Cerebellar nuclear complex (tissue), 1 donor: ENCODE measurements around the gene SPR.

Experiments used
- DNase-seq, 2 experiments: peaks; one replicate each; lab custom pipeline; 2025; lab: John Stamatoyannopoulos, UW

SPR gene

GRCh38 chr2:72931280-72931910 is 44.2 kb downstream of the SPR start:
- no peak for DNase-seq

DNA sequence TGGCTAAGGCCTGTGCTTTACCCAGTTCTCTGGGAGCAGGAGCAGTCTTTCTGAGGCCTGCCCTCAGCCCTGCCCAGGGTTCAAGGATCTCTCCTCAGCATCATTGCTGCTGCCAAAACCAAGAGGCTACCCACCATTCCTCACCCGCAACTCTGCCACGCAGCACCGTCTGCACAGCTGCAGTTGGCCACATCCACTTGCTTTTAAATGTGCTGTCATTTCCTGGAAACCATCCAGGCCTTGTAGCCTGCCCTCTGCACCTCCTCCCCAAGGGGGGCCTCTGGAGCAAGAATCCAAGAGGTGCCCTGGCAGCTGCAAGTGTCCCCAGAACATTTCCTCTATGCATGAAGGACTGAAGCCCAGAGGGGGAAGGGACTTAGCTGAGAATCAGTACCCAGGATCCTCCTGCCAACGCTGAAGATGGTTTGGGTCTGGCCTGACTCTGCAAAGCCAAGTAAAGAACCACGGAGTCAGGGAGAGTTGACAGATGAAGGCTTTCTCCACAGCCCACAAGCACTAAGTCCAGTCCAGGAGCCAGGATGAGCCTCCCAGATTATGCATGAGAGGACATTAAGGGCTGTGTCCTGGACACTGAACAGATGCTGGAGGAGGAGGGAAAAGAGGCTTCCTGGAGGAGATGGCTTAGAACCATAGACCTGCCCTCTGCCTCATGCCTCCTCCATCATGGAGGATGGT is 45.0 kb downstream of the SPR start:
- no peak for DNase-seq

- no peak for DNase-seq
These were observed 45.6 kb downstream of the SPR start for GRCh38 chr2:72932805-72933204.

- DNase-seq = no peak
These were observed 46.0 kb downstream of the SPR start for GRCh38 chr2:72933207-72933606.

DNA sequence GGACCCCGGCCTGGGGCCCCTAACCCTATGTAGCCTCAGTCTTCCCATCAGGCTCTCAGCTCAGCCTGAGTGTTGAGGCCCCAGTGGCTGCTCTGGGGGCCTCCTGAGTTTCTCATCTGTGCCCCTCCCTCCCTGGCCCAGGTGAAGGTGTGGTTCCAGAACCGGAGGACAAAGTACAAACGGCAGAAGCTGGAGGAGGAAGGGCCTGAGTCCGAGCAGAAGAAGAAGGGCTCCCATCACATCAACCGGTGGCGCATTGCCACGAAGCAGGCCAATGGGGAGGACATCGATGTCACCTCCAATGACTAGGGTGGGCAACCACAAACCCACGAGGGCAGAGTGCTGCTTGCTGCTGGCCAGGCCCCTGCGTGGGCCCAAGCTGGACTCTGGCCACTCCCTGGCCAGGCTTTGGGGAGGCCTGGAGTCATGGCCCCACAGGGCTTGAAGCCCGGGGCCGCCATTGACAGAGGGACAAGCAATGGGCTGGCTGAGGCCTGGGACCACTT is 46.5 kb downstream of the SPR start:
- no peak for DNase-seq

GRCh38 chr2:72934683-72935610 is 47.7 kb downstream of the SPR start:
- no peak for DNase-seq

DNA sequence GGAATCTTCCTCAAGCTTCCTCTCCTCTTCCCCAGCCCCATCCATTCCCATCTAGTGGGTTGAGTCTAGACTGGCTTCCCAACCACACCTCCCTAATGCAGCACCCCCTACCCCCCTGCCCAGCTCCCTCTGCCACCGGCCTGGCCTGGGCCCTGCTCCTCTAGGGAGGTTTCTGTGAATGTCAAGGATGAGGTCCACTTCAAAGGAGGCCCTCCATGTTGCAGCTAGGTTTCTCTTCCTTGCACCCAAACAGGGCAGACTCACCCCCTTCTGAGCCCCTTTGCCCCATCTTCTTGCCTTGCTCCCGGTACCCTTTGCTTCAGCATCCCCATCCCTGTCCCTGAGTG is 48.4 kb downstream of the SPR start:
- DNase-seq = no peak

GRCh38 chr2:72936660-72937355 is 49.6 kb downstream of the SPR start:
- no peak for DNase-seq

- no peak for DNase-seq
These were observed 50.1 kb downstream of the SPR start for GRCh38 chr2:72937356-72937669.

DNA sequence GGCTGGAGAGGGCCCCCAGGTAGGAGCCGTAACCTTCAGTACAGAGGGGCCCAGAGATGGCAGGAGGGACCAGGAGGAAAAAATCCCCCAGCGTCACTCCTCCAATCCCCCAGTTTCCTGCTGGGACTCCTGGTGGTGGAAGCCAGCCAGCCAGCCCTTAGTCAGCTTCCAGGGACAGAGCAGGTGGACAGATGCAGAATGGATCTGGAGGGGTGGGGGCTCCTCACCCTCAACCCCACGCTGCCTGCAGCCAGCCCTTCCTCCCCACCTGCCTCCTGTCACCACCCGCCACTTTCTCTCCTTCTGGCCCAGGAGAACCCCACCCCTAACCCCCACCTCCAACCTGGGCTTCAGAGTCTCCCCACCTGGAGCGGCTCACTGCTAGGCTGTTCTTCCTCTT is 51.2 kb downstream of the SPR start:
- no peak for DNase-seq

DNA sequence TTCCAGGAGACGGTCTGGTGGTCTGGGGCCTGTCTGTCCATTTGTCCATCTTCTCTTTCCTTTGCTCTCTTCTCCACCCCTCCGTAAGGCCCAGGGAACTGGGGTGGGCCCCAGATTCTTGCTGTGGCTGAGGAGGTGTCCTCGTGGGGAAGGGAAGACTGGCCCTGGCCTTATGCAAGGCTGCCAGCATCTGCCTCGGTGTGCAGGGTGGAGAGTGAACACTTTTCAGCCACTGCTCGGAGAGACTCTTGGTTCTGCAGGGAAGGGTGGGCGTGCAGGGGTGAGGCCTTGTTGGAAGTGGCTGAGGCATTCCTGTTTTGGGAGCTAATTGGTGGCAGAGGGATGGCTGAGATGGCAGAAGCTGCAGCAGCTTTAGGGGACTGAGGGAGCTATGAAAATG is 53.2 kb downstream of the SPR start:
- DNase-seq = no peak

DNA sequence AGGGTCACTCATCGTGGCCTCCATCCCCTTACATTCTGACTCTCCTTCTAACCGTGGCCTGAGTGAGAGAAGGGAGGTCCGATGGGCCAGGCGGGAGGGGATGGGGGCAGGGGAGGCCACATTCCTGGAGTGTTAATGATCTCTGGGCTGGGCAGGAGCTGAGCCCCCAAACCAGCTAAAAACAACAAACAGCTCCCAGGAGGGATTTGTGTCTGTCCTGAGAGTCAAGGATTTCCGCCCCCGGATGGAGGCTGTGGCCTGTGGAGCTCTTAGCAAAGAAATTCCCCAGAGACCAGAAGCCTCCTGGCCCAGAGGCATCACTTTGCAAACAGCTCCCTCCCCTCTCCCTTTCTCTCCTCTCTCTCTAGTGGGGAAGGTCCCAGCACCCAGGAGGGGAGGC is 53.6 kb downstream of the SPR start:
- DNase-seq = no peak
